Liver (tissue), 9 donors: ENCODE measurements around the gene CACNA1F. TPM values are rescaled to one million over a fixed set of nuclear protein-coding genes. Genes with fewer than 3 reads are reported as not detected.

Experiments used
- DNase-seq: peaks from one replicate; pipeline ENCODE4 v3.0.0-alpha.2; 2017; ENCODE audit warnings: low spot score
- H3K27ac ChIP-seq, 2 donors: one replicate each; pipeline ENCODE4 v1.7.0; 2013; ENCODE audit warnings: inconsistent platforms in 2 of 2, low read length in 2 of 2, control low read depth in 1 of 2, low read depth in 1 of 2, mild to moderate bottlenecking in 1 of 2
- H3K27me3 ChIP-seq, 4 donors: one replicate each; pipeline versions ENCODE4 v1.6.1 to v1.7.0; 2013; ENCODE audit warnings: low read length in 3 of 4, inconsistent platforms in 1 of 4, mild to moderate bottlenecking in 1 of 4, moderate library complexity in 1 of 4; ENCODE audit not compliant: control insufficient read depth in 4 of 4, insufficient read depth in 4 of 4
- H3K36me3 ChIP-seq, 4 donors: one replicate each; pipeline versions ENCODE4 v1.6.1 to v1.7.0; 2013; ENCODE audit warnings: low read length in 3 of 4, mild to moderate bottlenecking in 3 of 4, low read depth in 1 of 4, moderate library complexity in 1 of 4; ENCODE audit not compliant: control insufficient read depth in 4 of 4, insufficient read depth in 3 of 4
- H3K4me1 ChIP-seq, 4 donors: one replicate each; pipeline versions ENCODE4 v1.6.1 to v1.7.0; 2013; ENCODE audit warnings: low read length in 3 of 4, mild to moderate bottlenecking in 3 of 4, moderate library complexity in 1 of 4; ENCODE audit not compliant: control insufficient read depth in 4 of 4, insufficient read depth in 4 of 4
- H3K4me3 ChIP-seq, 3 donors: one replicate each; pipeline versions ENCODE4 v1.6.1 to v1.7.0; 2013; ENCODE audit warnings: low read length in 3 of 3, control low read depth in 1 of 3, low read depth in 1 of 3, mild to moderate bottlenecking in 1 of 3
- H3K9ac ChIP-seq, 2 donors: one replicate each; pipeline ENCODE4 v1.7.0; 2013; ENCODE audit warnings: low read length in 2 of 2, mild to moderate bottlenecking in 2 of 2, moderate library complexity in 2 of 2, control low read depth in 1 of 2, low read depth in 1 of 2
- H3K9me3 ChIP-seq, 4 donors: one replicate each; pipeline versions ENCODE4 v1.6.1 to v1.7.0; 2013; ENCODE audit warnings: low read length in 3 of 4; ENCODE audit not compliant: control insufficient read depth in 4 of 4
- EGR1 ChIP-seq, 2 donors: IDR thresholded peaks; 2 replicates each; pipeline ENCODE4 v1.6.1; 2016 to 2018; ENCODE audit warnings: antibody characterized with exemption in 2 of 2, low read depth in 2 of 2
- FOXA2 ChIP-seq: IDR thresholded peaks from 2 replicates; pipeline ENCODE4 v1.6.1; 2016; ENCODE audit warnings: antibody characterized with exemption
- GABPA ChIP-seq, 2 donors: IDR thresholded peaks in 1 of 2; conservative IDR thresholded peaks in 1 of 2; 2 replicates each; pipeline ENCODE4 v1.6.1; 2016; ENCODE audit warnings: antibody characterized with exemption in 2 of 2, mild to moderate bottlenecking in 1 of 2, moderate library complexity in 1 of 2
- HNF4A ChIP-seq, 2 donors: conservative IDR thresholded peaks; 2 replicates each; pipeline ENCODE4 v1.6.1; 2016; ENCODE audit warnings: antibody characterized with exemption in 2 of 2, mild to moderate bottlenecking in 2 of 2
- HNF4G ChIP-seq: IDR thresholded peaks from 2 replicates; pipeline ENCODE4 v1.6.1; 2016; ENCODE audit warnings: antibody characterized with exemption
- NR2F2 ChIP-seq: IDR thresholded peaks from 2 replicates; pipeline ENCODE4 v1.6.1; 2016; ENCODE audit warnings: antibody characterized with exemption
- RAD21 ChIP-seq, 2 donors: IDR thresholded peaks; 2 replicates each; pipeline ENCODE4 v1.6.1; 2016; ENCODE audit warnings: antibody characterized with exemption in 2 of 2, mild to moderate bottlenecking in 2 of 2
- RXRA ChIP-seq, 2 donors: IDR thresholded peaks; 2 replicates each; pipeline ENCODE4 v1.6.1; 2017 to 2018; ENCODE audit warnings: antibody characterized with exemption in 2 of 2, mild to moderate bottlenecking in 1 of 2
- TAF1 ChIP-seq: conservative IDR thresholded peaks from 2 replicates; pipeline ENCODE4 v1.6.1; 2016; ENCODE audit warnings: antibody characterized with exemption, mild to moderate bottlenecking
- YY1 ChIP-seq: IDR thresholded peaks from 2 replicates; pipeline ENCODE4 v1.6.1; 2016; ENCODE audit warnings: antibody characterized with exemption, mild to moderate bottlenecking
- WGBS: extraction: QIAGEN DNeasy Blood & Tissue Kit; methylation state at CpG from one replicate; pipeline ENCODE4 v1.1.7; 2013; 5-methylcytosine and 5-hydroxymethylcytosine counted together
- polyA plus RNA-seq, 2 donors: library from polyadenylated mRNA; stranded (reverse) in 1 of 2; unstranded in 1 of 2; fragments of 200-250 nt in 1 of 2; fragments of >200 nt in 1 of 2; fragmentation: Nextera tagmentation in 1 of 2; extraction: Ambion mirVana in 1 of 2; gene quantifications; one replicate each; pipeline versions ENCODE4 v1.2.1 to v1.2.3, GENCODE V29; 2013 to 2015
- total RNA-seq, 2 donors: library from RNA; depleted of rRNA; stranded (reverse); fragments of >200 nt; gene quantifications; one replicate each; pipeline ENCODE4 v1.2.3, GENCODE V29; 2014
- TF ChIP-seq, protein P1 (sequence below): IDR thresholded peaks from 2 replicates; pipeline ENCODE4 v1.6.1; 2016; ENCODE audit warnings: antibody characterized with exemption
- TF ChIP-seq, protein P2 (sequence below): IDR thresholded peaks from 2 replicates; pipeline ENCODE4 v1.6.1; 2016; ENCODE audit warnings: antibody characterized with exemption, mild to moderate bottlenecking
- TF ChIP-seq, protein P3 (sequence below): fragments of 150-350 bp; IDR thresholded peaks from 2 replicates; pipeline ENCODE4 v1.5.1; 2017; ENCODE audit warnings: improper control_type of control experiment, low read depth, low read length; ENCODE audit not compliant: missing input control
- donor health status: healthy.
- donor health status: healthy.
- donor health status: healthy.
- donor health status: healthy.
- donor health status: healthy.

The CACNA1F gene
- total and polyA plus RNA-seq, 4 donors, result 0.03 TPM; not detected in 3

DNA sequence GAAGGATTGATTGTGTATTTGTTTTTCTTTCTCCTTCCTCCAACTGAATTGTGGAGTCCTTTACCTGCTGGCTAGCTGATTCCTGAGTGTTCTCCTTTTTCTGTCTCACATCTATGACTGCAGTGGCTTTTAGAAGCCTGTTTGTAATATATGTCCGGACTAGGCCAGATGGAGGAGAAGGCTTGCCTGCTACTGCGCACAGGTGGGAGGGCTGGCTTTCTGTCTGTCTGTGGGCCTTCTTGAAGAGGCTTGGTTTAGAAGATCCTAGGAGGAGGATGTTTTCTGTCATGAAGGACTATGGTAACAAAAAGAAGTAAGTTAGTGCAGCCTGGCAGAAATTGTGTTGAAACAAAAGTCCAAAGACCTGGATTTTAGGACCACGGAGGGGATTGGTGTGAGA lies 44.9 kb upstream of the CACNA1F start:
- H3K36me3 ChIP-seq, result no peaks in the 10 kb centered on the region
- TF ChIP-seq RAD21 (IDR thresholded peaks at IDR 0.05) (no peak), TAF1 (no peak), HNF4G (no peak), YY1 (no peak), FOXA2 (no peak), HNF4A (conservative IDR thresholded peaks at IDR 0.05) (no peak), EGR1 (IDR thresholded peaks at IDR 0.05; ENCODE audit: low read depth in 2 of 2) (no peak)
- TF ChIP-seq, protein P1, sequence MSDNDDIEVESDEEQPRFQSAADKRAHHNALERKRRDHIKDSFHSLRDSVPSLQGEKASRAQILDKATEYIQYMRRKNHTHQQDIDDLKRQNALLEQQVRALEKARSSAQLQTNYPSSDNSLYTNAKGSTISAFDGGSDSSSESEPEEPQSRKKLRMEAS, result no peak
- H3K9me3 ChIP-seq, result no peaks in the 10 kb centered on the region
- DNase-seq, result no peak
- H3K4me1 ChIP-seq, result peaks cover 0 to 7% (median 2%) of the 10 kb centered on the region in 4 donors
- WGBS, result 93% methylated on average over 3 of the region's 3 CpGs
- no peak overlapping the region for H3K9ac ChIP-seq
- H3K4me3 ChIP-seq, result no peak overlapping the region
- H3K27ac ChIP-seq, result no peak overlapping the region
- no peaks in the 10 kb centered on the region for H3K27me3 ChIP-seq

DNA sequence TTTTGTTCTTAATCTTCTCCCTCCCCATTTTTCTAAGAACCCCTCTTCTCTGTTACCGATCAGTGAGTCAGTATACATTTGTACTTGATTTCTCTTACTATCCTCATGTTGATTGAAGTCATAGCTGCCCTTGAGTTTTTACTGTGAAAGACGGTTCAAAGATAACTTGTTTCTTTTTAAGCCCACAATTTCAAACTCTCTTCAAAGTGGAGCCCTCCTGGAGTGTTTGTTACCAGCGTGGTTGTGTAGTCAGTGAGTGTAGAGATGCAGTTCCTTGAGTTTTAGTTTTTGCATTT lies 44.3 kb upstream of the CACNA1F start:
- Histone ChIP-seq H3K9ac (no peak overlapping the region), H3K4me3 (no peak overlapping the region), H3K4me1 (peaks cover 0 to 9% (median 5%) of the 10 kb centered on the region in 4 donors), H3K27ac (no peak overlapping the region), H3K9me3 (no peaks in the 10 kb centered on the region), H3K36me3 (no peaks in the 10 kb centered on the region), H3K27me3 (no peaks in the 10 kb centered on the region)
- DNase-seq, result no peak
- WGBS, result 84% methylated on average over 3 of the region's 3 CpGs
- no peak for TF ChIP-seq HNF4A (conservative IDR thresholded peaks at IDR 0.05)
- TF ChIP-seq, protein P2, sequence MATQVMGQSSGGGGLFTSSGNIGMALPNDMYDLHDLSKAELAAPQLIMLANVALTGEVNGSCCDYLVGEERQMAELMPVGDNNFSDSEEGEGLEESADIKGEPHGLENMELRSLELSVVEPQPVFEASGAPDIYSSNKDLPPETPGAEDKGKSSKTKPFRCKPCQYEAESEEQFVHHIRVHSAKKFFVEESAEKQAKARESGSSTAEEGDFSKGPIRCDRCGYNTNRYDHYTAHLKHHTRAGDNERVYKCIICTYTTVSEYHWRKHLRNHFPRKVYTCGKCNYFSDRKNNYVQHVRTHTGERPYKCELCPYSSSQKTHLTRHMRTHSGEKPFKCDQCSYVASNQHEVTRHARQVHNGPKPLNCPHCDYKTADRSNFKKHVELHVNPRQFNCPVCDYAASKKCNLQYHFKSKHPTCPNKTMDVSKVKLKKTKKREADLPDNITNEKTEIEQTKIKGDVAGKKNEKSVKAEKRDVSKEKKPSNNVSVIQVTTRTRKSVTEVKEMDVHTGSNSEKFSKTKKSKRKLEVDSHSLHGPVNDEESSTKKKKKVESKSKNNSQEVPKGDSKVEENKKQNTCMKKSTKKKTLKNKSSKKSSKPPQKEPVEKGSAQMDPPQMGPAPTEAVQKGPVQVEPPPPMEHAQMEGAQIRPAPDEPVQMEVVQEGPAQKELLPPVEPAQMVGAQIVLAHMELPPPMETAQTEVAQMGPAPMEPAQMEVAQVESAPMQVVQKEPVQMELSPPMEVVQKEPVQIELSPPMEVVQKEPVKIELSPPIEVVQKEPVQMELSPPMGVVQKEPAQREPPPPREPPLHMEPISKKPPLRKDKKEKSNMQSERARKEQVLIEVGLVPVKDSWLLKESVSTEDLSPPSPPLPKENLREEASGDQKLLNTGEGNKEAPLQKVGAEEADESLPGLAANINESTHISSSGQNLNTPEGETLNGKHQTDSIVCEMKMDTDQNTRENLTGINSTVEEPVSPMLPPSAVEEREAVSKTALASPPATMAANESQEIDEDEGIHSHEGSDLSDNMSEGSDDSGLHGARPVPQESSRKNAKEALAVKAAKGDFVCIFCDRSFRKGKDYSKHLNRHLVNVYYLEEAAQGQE, result no peak
- no peak for TF ChIP-seq HNF4G
- no peak for TF ChIP-seq TAF1
- TF ChIP-seq RXRA (IDR thresholded peaks at IDR 0.05), result no peak
- no peak for TF ChIP-seq FOXA2
- no peak for TF ChIP-seq NR2F2
- no peak for TF ChIP-seq GABPA (IDR thresholded peaks at IDR 0.05 in 1 of 2, conservative IDR thresholded peaks at IDR 0.05 in 1 of 2)
- TF ChIP-seq, protein P3, sequence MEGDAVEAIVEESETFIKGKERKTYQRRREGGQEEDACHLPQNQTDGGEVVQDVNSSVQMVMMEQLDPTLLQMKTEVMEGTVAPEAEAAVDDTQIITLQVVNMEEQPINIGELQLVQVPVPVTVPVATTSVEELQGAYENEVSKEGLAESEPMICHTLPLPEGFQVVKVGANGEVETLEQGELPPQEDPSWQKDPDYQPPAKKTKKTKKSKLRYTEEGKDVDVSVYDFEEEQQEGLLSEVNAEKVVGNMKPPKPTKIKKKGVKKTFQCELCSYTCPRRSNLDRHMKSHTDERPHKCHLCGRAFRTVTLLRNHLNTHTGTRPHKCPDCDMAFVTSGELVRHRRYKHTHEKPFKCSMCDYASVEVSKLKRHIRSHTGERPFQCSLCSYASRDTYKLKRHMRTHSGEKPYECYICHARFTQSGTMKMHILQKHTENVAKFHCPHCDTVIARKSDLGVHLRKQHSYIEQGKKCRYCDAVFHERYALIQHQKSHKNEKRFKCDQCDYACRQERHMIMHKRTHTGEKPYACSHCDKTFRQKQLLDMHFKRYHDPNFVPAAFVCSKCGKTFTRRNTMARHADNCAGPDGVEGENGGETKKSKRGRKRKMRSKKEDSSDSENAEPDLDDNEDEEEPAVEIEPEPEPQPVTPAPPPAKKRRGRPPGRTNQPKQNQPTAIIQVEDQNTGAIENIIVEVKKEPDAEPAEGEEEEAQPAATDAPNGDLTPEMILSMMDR, result no peak
